Measurements from ENCODE around the gene ATAT1. TPM values are rescaled to one million over a fixed set of nuclear protein-coding genes. Genes with fewer than 3 reads are reported as not detected.

ATAT1 gene
- total and polyA plus RNA-seq, 2 of the 13 experiments (the other 11 are each of a cell fraction or from before 2014, with no cell fraction given): 9.2 to 23.6 TPM

DNA sequence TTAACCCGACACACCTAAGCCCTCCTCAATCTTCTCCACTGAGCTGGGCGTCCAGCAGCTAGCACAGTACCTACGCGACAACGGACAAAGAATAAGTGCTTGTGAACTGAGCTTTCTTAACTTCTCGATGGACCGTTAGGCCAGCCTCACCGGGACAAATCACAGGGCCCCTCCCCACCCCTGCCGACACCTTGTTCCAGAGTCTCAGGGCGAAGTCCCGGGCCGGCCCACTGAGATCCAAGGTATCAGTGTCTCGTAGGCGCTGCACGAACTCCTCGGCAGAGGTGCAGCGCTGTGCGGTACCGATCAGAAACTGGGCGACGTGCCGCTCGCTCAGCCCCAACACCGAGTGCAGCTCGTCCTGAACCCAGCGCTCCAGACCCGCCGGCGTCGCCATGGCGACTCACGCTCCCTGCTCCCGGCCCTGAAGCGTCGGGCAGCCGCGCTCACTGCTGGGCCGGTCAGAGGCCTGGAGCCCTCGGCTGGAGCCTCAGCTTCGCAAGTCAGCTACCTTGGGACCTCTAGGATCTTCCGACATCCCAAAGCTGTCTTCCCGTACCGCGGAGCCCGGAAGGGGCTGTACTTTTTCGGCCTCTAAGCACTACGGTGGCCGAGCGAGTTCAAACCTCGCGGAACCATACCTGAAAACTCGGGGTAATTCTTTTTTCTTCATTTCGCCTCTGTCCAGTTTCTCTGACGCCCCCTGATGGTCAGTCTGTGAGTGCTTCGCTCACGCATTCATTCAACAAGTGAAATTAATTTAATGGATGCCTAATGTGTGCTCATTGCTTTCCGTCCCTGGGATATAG lies 46.0 kb downstream of the ATAT1 start, which contains the start of gene DHX16 (continued):
- TF ChIP-seq ZNF879 (CRISPR knock-in tag; IDR thresholded peaks at IDR 0.05) (peak; percentile 57; the same call in 1 of the 2 replicates), ZNF547 (CRISPR knock-in tag; IDR thresholded peaks at IDR 0.05) (peak; percentile 90), ZFY (CRISPR knock-in tag; IDR thresholded peaks at IDR 0.05) (peak; percentile 88), ZNF274 (CRISPR knock-in tag; IDR thresholded peaks at IDR 0.05) (peak; percentile 93; the same call in 1 of the 2 replicates), ZNF7 (CRISPR knock-in tag; IDR thresholded peaks at IDR 0.05) (no peak), ZMYM4 (CRISPR knock-in tag; IDR thresholded peaks at IDR 0.05) (peak; percentile 83), NPAS2 (CRISPR knock-in tag; IDR thresholded peaks at IDR 0.05; ENCODE audit: borderline replicate concordance) (no peak), WIZ (CRISPR knock-in tag; IDR thresholded peaks at IDR 0.05) (no peak), ARID2 (CRISPR knock-in tag; IDR thresholded peaks at IDR 0.05; ENCODE audit: borderline replicate concordance) (peak; percentile 79; the same call in 1 of the 2 replicates), REPIN1 (CRISPR knock-in tag; IDR thresholded peaks at IDR 0.05; ENCODE audit: borderline replicate concordance, low read depth) (peak; percentile 90), ZNF768 (CRISPR knock-in tag; IDR thresholded peaks at IDR 0.05) (peak; percentile 82; the same call in 1 of the 2 replicates), ZNF24 (IDR thresholded peaks at IDR 0.05) (peak; percentile 91), SP5 (CRISPR knock-in tag; IDR thresholded peaks at IDR 0.05; ENCODE audit: borderline replicate concordance, low read depth) (0 out of 2 replicates have a peak, but pooled peaks have one; percentile 48), RBM22 (optimal IDR thresholded peaks at IDR 0.05; ENCODE audit: low read length) (no peak), ZSCAN29 (CRISPR knock-in tag; conservative IDR thresholded peaks at IDR 0.05) (peak; percentile 87), ZMAT3 (CRISPR knock-in tag; conservative IDR thresholded peaks at IDR 0.05) (peak; percentile 84; the same call in 1 of the 2 replicates)
- TF ChIP-seq, protein P1, sequence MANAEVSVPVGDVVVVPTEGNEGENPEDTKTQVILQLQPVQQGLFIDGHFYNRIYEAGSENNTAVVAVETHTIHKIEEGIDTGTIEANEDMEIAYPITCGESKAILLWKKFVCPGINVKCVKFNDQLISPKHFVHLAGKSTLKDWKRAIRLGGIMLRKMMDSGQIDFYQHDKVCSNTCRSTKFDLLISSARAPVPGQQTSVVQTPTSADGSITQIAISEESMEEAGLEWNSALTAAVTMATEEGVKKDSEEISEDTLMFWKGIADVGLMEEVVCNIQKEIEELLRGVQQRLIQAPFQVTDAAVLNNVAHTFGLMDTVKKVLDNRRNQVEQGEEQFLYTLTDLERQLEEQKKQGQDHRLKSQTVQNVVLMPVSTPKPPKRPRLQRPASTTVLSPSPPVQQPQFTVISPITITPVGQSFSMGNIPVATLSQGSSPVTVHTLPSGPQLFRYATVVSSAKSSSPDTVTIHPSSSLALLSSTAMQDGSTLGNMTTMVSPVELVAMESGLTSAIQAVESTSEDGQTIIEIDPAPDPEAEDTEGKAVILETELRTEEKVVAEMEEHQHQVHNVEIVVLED (CRISPR knock-in tag; IDR thresholded peaks at IDR 0.05; ENCODE audit: borderline replicate concordance): peak; percentile 82
- TF ChIP-seq, protein P2, sequence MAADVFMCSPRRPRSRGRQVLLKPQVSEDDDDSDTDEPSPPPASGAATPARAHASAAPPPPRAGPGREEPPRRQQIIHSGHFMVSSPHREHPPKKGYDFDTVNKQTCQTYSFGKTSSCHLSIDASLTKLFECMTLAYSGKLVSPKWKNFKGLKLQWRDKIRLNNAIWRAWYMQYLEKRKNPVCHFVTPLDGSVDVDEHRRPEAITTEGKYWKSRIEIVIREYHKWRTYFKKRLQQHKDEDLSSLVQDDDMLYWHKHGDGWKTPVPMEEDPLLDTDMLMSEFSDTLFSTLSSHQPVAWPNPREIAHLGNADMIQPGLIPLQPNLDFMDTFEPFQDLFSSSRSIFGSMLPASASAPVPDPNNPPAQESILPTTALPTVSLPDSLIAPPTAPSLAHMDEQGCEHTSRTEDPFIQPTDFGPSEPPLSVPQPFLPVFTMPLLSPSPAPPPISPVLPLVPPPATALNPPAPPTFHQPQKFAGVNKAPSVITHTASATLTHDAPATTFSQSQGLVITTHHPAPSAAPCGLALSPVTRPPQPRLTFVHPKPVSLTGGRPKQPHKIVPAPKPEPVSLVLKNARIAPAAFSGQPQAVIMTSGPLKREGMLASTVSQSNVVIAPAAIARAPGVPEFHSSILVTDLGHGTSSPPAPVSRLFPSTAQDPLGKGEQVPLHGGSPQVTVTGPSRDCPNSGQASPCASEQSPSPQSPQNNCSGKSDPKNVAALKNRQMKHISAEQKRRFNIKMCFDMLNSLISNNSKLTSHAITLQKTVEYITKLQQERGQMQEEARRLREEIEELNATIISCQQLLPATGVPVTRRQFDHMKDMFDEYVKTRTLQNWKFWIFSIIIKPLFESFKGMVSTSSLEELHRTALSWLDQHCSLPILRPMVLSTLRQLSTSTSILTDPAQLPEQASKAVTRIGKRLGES (CRISPR knock-in tag; IDR thresholded peaks at IDR 0.05; ENCODE audit: borderline replicate concordance): no peak
- TF ChIP-seq, protein P3, sequence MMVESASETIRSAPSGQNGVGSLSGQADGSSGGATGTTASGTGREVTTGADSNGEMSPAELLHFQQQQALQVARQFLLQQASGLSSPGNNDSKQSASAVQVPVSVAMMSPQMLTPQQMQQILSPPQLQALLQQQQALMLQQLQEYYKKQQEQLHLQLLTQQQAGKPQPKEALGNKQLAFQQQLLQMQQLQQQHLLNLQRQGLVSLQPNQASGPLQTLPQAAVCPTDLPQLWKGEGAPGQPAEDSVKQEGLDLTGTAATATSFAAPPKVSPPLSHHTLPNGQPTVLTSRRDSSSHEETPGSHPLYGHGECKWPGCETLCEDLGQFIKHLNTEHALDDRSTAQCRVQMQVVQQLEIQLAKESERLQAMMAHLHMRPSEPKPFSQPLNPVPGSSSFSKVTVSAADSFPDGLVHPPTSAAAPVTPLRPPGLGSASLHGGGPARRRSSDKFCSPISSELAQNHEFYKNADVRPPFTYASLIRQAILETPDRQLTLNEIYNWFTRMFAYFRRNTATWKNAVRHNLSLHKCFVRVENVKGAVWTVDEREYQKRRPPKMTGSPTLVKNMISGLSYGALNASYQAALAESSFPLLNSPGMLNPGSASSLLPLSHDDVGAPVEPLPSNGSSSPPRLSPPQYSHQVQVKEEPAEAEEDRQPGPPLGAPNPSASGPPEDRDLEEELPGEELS (CRISPR knock-in tag; IDR thresholded peaks at IDR 0.05): no peak; the same call in 1 of the 2 replicates
